GM11168 (cell line): Measurements from ENCODE around the gene SVIL.

Experiments used
- in situ Hi-C: fragments of 300-500 bp; cut with MboI; formaldehyde crosslinking; loops from one replicate; pipeline ENCODE4 v1.12.0; 2022; ENCODE audit warnings: low sequenced_read_pairs; ENCODE audit not compliant: unreplicated experiment

The SVIL gene, protein sequence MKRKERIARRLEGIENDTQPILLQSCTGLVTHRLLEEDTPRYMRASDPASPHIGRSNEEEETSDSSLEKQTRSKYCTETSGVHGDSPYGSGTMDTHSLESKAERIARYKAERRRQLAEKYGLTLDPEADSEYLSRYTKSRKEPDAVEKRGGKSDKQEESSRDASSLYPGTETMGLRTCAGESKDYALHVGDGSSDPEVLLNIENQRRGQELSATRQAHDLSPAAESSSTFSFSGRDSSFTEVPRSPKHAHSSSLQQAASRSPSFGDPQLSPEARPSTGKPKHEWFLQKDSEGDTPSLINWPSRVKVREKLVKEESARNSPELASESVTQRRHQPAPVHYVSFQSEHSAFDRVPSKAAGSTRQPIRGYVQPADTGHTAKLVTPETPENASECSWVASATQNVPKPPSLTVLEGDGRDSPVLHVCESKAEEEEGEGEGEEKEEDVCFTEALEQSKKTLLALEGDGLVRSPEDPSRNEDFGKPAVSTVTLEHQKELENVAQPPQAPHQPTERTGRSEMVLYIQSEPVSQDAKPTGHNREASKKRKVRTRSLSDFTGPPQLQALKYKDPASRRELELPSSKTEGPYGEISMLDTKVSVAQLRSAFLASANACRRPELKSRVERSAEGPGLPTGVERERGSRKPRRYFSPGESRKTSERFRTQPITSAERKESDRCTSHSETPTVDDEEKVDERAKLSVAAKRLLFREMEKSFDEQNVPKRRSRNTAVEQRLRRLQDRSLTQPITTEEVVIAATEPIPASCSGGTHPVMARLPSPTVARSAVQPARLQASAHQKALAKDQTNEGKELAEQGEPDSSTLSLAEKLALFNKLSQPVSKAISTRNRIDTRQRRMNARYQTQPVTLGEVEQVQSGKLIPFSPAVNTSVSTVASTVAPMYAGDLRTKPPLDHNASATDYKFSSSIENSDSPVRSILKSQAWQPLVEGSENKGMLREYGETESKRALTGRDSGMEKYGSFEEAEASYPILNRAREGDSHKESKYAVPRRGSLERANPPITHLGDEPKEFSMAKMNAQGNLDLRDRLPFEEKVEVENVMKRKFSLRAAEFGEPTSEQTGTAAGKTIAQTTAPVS (N-terminal part only)

GRCh38 chr10:29634764-29635625 lies at the start of gene SVIL:
Gene SVIL (minus strand): TSS chr10:29634971. CDS start chr10:29555058, 79,913 bp downstream.
- in situ Hi-C loops, result no loop called here

DNA sequence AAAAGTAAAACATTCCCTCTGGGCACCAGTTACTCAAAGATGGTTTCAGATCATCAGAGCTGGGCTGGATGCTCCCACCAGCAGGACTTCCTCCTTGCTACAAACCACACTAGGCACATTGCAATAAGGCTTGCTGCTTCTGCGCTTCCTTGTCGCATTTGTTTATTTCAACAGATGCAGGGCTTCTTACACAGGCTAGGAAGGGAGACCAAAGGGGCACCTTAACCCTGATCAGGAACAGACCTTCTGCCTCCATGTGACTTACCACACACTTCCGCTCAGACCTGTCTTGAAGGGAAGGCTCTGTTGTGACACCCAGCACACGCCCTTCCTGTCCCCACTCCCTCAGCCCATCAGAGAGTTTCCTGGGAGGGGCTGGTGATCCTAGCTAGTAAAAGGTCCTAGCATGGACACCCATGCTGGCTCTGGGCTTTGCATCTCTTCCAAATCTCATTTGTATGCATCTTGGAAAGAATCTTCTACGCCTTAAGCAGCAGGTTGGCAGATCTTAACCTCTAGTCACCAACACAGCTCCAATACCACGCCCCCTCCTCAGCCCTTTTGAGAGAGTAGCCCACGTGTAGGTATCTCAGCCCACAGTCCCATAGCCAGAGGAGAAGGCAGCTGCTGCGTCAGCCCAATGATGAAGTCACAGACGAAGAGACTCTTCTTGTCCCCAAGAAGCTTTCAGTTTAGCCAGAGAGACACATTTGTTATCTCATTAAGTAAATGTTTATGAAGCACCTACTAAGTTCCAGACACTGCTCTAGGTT lies 47.1 kb upstream of the SVIL start:
- in situ Hi-C loops, result no loop called here

DNA sequence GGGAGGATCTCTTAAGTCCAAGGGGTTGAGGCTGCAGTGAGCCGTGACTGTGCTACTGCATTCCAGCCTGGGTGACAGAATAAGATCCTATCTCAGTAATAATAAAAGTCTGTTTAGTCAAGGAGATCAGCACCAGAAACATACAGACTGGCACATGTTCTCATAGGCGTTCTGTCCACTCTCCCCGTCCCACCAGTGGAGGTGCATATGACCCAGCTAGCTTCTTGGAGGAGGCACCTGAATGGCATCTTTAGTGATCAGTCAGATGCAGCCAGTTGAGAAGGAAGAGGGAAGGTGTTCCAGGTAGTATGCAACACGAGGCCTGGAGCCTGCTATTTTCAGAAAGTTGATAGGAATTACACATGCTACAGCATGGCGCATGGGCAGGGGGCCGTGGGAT lies 45.3 kb upstream of the SVIL start:
- in situ Hi-C loops, result no loop called here

GRCh38 chr10:29676732-29677131 lies 42.0 kb upstream of the SVIL start:
- in situ Hi-C loops, result no loop called here

- in situ Hi-C loops, result no loop called here
These were observed 41.2 kb upstream of the SVIL start for GRCh38 chr10:29675984-29676383.

DNA sequence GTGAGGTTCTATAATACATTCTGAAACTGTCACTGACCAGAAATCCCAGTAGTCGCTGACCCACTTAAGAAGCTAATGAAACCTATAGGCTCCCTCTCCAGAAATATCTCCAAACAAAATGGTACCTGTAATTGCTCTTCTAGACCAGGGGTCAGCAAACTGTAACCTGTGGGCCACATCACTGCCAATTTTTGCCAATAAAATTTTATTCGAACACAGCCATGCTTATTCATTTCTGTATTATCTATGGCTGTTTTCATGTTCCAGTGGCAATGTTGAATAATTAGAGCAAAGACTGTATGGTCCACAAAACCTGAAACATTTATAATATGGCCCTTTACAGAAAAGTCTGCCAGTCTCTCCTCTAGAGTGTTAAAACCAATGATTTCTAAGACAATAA lies 37.2 kb upstream of the SVIL start:
- in situ Hi-C loops, result no loop called here

DNA sequence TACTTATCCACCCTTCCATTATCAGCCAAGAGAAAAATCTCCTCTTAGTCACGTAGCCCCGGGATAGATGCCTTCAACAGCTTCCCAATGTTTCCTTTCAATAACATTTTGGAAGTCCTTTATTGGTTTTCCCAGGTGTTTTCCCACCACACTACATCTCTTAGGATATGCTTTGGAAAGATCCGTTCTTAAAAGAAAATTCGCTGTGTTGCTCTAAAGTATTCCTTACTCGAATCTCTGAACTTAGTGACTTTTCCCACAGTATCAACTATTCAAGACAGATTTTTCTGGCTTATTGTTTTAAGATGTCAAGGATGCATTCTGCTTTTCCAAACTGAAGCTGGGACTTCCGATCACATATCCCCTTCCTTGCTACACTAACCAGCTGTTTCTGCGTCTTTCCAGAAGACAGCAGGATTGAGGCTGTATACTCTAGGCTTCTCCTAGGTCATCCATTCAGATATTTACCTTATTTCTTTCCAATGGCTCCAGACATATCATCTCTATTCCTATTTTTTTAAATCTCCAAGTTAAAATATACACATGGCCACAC lies 36.5 kb upstream of the SVIL start:
- in situ Hi-C loops, result no loop called here

GRCh38 chr10:29670761-29671160 lies 36.0 kb upstream of the SVIL start:
- in situ Hi-C loops, result no loop called here

GRCh38 chr10:29669149-29669548 lies 34.4 kb upstream of the SVIL start:
- in situ Hi-C loops, result no loop called here

GRCh38 chr10:29668628-29669027 lies 33.9 kb upstream of the SVIL start:
- in situ Hi-C loops, result no loop called here

DNA sequence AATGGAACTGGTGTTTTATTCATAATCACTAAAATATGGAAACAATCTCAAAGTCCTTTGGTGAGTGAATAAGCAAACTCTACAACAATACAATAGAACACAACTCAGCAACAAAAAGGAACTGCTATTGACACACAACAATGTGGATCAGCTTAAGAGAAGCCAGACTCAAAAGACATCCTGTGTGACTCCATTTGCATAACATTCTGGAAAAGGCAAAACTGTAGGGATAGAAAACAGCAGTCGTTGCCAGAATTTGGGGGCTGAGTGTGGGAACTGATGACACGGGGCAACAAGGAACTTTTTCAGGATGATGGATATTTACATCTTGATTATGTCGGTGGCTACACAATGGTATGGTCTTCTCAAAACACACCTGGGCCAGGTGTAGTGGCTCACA lies 32.4 kb upstream of the SVIL start:
- in situ Hi-C loops, result no loop called here

DNA sequence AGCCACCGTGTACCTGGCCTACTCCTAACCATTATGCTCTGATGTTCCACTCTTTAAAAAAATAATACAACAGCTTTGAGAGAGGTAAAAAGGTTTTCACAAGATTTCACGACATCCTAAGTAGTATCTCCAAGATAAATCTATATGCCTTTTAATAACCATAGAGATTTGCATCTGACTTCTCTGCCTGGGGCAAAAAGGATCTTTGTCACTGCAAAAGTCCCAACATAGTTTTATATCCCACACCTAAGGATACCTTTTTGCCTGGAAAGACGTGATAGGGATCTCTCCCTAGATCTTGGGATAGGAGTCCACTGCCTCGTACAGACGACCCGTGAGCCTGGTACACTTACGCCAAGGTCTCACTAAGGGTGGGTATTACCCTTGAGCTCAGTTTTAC lies 31.4 kb upstream of the SVIL start:
- in situ Hi-C loops, result no loop called here

DNA sequence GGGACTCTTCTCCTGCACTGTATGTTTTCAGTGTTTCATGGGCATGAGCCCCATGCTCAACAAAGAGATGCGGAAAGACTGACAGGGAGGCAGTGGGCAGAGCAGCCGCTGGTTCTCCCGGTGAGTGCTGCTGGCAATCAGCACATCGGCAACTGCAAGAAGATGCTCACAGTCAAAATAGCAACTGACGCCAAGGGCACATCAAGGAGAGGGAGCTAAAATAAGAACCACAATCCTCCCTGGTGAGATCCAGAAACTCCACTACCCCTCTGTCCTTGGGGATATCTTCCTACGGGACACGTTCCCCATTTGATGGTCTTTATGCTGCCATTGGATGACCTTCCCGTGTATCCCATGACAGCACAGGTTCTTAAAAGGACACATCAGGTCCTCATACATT lies 28.9 kb upstream of the SVIL start:
- in situ Hi-C loops, result no loop called here

DNA sequence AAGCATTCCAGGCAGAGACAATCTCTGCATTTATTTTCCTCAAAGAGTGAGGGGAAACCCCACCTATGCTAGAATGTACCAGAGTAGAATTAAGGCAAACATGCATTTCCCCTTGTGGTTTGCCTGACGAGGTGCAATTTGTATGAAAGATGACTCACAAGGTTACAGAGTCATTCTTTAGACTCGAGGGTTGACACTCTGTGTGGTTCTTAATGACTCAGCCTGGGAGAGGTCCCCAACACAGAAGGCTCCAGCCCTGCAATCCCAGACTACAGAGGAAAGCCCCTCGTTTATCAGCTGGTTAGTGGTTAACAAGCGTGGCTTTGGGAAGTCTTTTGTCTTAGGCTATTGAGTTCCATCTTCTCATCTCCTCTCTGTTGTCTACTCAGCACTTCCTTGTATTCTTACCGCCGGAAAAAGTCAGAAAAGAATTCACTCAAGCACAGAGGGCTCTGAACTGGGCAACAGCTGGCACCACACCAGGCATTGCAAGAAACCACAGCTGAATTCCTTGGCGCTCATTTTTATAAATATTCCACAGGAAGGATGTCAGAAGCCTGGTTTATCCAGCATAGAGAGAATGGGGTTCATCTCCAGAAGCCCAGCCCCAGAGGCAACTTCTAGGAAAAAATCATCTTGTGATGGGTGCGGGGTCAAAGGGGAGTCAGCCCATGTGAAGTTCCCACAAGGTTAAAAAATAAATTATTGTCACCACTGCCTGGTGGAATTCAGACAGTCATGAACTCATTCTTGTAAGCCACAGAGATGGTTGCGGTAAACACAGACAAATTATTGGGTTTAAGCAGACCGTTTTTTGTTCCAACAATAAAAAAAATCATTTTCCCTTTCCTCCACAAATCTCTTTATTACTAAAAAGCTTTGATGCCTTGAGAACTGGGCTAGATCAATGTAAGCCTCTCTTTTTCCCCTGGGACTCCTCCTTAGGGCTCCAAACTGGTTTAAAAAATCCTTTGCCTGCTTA lies 24.5 kb upstream of the SVIL start:
- in situ Hi-C loops, result no loop called here

DNA sequence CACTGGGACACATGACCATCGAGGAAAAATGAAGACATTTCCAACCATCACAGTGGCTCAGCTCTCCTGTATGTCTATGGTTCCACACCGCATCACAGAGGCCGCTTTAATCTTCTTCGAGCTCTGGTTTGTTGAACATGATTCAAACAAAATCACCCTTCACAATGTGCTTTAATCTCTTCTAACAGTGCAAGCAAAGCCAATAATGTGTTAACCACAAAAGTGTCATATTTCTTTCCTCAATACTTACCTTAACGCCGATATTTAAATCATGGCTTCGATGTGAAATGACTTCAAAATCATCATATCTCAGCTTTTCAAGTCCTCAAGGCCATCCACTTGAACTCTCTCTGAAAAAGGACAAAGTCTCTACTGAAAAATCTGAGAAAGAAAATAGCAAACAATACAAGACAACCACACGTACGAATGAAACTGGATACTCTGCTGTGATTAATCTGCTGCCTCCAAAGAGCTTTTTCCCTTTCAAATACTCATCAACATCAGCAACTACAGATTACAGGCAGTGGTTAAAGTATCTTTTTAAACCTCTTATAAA lies 23.0 kb upstream of the SVIL start:
- in situ Hi-C loops, result no loop called here

- in situ Hi-C loops, result no loop called here
These were observed 21.8 kb upstream of the SVIL start for GRCh38 chr10:29656451-29656992.

GRCh38 chr10:29652192-29652591 lies 17.4 kb upstream of the SVIL start:
- in situ Hi-C loops, result no loop called here
